HG03064 (cell line): Measurements from ENCODE around the gene OCA2.

Source experiments
- ATAC-seq: cut with Tn5 transposase; IDR thresholded peaks from one replicate; pipeline ENCODE4 v1.9.1; 2021; ENCODE audit warnings: low read depth; ENCODE audit not compliant: unreplicated experiment

Gene OCA2

DNA sequence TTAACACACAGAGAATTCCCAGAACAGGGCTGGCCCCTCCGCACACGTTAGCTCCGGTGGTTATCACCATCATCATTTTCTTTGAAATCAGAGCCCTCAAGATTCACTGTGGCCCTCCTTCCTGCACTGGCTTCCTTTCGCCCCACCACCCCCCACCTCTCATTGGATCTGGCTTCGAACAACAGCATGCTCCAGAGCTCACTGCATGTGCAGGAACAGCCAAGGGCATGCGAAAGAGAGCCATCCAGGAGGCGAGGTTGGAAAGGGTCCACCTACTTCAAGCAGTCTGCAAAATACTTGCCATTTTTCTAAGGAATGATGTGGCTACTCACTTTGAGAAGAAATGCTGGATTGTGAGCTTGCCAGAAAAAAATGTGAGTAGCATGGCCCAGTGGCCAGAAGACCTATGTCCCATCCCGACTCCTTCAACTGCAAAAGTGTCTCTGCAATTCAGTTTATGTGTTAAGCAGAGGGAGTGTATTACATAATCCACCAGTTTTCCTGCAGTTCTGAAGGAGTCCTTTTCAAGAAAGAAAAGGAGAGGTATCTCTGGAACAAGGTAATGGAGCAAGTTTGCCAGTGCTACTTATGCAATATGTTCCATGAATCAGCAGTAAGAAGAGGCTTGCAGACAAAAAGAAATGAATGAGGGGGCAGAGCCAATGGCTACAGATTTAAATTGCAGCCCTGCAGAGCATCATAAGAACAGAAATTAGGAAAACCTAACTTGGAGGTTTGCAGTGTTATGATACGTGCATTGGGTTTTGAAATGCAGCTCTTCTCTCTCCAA is 92.8 kb downstream of the OCA2 start:
- ATAC-seq: no peak

DNA sequence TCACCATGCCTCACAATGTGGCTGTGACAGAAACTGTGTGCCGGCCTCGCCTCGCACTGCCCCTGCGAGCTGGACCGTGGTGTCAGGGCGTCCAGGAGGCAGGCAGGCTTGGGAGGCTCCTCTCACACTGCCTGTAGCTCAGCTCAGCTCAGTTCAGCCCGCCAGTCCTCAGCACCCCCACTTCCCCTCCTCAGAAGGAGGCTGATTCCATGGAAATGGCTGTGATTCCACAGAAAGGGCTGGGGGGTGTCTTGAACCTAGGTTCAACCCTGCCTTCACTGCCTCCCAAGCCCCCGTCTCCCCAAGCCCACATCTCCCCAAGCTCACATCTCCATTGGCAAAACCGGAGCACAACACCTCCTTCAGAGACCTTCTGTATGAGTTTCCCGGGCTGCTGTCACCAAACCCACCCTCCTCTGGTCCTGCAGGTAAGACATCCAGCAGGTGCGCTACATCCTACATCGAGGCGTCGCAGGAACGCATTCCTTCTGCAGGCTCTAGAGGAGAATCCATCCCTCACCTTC is 94.0 kb downstream of the OCA2 start:
- ATAC-seq: no peak

DNA sequence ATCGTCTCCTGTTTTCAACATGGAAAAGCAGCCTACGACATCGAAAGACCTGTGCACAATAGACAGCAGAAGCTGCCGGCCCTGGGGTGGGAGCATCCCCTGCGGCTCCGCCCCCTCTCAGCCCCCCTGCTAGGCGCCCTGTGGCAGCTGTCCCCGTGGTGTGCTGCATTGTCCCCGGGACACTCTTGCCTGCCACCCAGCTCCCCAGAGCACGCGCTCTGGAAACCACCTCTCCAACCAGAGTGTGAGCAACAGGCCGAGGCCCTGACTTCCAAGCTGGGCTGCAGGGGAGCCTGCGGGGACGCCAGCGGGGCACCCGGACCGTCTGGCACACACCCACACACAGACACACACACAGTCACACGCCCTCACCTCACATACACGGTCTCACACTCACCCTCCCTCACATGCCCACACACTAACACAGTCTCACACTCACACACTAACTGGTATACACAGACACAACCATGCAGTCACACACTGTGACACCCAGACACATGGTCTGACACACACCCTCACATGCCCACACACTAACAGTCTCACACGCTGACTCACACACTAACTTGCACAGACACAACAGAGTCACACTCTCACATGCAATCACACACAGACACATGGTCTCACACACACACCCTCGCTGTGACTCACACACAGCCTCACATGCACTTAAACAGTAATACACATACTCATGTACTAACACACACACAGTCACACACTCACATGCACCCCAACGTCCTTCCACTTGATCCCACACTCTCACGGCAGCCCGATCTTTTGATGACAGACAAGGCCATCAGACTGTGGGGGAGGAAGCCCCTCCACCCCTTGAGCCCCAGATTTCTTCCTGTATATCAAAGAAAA is 94.7 kb downstream of the OCA2 start:
- no peak for ATAC-seq

DNA sequence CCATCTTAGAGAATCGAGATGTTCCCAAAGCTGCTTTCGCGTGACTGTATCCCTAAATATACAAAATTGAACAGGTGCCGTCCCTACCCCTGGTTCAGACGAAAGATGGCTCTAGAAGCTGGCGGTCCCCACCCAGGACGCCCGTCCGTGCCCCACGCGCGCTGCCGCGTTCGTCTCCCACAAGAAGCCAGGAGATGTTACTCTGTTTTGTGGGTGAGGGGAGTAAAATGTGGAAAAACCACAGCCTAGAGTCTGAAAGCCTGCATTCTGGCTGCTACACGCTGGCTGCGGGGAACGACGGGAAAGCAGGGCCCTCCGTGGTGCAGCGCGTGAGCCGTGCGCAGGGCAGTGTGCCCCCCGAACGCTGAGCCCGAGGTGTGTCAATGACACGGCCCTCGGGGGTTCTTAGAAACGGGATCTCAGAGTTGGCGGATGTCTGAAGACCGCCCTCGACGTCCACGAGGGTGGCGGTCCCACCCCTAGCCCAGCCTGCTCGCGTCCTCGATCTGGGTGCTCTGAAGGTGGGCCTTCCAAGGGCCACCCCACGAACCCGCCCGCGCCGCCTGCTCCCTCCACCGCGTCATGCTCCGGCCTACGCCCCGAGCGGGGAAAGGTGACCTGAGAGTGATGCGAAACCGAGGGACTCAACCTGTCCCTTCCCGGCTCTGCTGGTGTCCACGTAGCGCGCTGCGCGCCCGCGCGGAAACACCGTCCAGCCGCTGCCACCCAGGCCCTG is 95.6 kb downstream of the OCA2 start:
- ATAC-seq: no peak

DNA sequence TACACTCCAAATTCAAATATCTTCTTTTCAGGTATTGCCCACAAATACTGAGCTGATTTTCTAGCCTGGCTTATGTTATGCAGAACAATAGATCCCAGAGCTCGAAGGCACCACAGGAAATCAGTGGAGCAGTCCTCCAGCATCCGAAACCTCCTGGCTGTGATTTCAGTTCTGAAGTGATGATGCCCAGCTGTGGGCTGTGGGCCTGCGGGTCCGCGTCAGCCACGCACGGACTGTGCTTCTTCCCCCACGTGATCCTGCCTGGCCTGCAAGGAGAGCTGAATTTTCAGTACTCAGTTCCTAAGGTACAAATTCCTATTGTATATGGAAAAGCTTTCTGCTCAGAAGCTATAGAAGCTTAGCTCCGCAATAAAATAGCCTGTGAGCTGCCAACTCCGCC is 96.2 kb downstream of the OCA2 start:
- ATAC-seq: no peak

DNA sequence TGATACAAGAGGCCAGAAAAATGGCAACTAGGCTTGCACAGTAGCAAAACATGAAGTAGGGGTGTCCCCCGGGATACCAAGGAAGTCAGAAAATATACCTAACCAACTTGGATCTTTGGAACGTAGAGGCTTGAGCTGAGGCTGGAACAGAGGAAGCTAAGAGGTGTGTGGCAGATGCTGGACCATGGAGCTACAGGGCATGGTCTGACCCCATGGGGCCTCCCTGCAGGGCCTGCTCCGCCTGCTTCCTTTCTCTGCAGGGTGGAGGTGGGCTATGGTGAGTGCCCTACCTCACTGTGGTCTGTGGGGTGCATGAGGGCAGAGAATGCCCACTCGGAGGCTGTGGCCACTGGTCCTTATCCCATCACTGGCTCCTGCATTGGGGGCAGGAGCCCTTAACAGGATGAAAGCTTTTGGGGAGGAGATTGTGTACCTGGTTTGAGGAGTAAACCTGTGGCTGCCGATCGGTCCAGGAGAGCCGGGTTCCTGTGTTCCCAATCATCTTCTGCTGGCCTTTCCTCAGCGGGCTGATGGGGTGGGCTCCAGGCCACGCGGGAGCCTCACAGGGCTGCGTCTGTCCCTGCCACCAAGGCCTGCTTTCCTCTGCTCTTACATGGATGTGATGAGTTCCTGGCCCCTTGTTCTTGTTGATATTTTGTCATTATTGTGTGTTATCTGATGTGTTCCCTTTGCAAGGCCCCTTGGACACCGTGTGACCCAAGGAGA is 96.8 kb downstream of the OCA2 start:
- ATAC-seq: no peak

DNA sequence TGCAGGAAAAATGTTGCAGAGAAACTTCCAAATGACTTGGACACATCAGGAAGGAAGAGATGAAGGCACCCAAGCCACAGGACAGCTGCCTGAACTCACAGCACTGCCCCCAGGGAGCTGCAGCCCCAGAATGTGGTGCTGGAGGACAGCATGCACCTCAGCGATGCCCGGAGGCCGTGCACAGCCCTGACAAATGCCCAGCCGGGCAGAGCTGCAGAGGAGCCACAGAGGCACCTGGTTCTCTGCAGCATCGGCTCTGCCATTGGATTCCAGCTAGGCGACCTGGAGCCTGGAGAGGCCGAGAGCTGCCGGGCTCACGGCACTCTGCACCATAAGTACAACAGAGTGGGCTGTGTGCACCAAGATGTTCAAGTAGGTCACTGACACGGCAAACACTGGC is 97.5 kb downstream of the OCA2 start:
- ATAC-seq: no peak

DNA sequence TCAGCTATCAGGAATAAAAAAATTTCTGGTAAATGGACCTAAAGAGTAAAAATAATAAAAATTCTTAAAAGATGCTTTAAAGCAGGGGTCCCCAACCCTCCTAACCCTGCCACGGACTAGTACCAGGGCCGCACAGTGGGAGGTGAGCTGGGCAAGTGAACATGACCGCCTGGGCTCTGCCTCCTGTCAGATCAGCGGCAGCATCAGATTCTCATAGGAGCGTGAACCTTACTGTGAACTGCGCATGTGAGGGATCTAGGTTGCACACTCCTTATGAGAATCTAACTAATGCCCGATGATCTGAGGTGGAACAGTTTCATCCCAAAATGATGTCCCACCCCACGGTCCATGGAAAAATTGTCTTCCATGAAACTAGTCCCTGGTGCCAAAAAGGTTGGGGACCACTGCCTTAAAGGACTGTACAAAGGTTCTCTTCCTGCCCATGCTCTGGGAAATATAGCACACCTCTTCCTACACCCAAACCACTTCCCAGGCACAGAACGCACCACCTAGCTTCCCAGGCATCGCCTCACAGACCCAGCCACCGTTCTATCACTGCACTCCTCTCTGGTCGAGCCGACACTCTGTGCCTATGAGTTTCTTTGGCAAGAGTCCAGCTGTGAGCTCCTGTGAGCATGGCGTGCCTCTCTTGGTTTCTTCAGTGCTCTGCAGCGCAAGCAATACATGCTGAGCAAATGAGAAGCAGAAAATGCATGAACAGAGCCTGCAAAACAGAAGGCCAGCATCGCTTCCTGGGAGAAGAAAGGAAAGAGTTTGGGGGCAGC is 104.9 kb downstream of the OCA2 start:
- ATAC-seq: no peak

DNA sequence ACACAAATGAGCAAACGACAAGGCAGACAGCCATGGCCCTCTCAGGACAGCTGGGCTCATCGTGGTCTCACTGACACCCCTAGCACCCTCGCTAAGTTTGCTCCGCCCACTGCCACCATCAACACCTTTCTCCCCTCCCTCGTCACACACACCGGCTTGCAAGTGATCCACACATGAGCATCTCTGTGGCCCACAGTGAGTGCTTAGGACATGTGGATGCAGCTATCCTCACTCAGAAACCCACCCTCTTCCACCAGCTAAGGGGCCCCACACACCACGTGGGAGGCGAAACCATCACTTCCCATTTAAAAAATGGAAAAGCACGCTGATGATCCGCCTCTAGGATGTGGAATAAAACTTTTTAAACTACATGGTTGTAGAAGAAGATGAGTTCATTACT is 105.6 kb downstream of the OCA2 start:
- no peak for ATAC-seq

DNA sequence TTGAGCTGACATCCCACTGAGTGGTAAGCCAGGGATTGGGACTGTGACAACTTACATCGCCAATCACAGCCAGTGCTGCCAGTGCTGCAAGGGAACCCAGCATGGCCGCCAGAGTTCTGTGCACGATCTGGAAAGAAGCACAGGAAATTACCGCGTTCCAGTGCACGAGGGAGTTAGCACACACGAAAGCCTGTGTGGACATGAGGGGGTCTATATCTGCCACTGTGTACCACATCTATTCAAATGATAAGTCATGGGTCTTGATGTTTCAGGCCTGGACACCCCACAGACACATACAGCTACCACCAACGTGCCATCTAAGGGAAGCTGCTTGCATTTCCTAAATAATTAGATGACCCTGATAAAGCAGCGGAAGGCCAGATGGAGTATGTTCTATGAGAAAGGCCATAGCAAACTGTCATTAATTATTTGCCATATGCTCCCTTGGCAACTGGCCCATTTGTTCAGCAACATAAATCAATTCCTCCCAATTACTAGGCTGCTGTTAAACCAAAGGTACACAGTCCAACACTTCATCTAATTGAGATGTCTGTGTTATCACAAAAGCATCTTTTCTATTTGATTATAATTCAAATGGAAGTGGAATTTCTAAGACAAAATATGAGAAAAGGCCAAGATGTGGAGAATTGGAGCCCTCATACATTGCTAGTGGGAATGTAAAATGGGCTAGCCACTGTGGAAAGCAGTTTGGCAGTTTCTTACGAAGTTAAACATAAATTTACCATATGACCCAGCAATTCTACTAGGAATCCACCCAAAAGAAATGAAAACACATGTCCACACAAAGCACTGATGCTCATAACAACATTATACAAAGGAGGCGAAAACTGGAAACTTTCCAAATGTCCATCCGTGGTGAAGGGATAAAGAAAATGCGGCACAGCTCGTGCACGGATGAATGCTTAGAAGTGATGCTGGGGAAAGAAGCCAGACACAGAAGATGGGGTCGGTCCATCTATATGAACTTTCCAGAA is 108.3 kb downstream of the OCA2 start:
- no peak for ATAC-seq

DNA sequence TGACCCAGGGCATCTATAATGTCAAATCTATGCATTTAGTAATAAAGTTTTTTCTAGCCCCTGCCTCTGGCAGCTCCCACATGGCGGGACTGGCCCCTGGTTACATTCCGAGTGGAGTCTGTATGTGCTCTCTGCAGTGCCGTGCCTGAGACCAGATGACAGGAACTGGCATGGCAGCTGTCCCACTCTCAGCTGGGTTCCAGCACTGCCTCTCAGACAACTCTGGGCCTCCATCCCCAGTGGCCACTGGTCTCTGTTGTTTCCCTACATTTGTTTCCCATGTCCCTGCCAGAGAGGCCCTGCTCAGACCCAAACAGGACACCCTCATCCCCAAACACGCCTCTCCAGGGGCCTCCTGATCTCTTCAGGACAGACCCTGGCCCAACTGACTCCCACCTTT is 109.3 kb downstream of the OCA2 start:
- ATAC-seq: no peak

DNA sequence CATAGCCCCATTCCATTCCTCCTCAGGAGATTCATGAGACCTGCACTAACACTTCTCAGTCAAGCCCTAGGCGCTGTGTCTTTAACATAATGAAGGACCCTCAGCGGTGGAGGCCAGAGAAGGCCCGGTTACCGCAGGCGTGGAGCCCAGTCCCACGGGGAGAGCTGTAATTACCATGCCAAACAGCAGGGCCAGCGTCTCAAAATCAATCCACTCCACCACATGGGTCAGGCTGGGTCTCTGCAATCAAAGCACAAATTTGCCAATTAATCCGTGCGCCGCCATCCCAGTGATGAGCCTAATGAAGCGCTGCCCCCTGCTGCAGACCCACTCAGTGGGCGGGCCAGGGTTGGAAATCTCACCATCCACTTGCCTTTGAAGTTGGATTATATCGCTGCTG is 109.7 kb downstream of the OCA2 start:
- ATAC-seq: no peak

DNA sequence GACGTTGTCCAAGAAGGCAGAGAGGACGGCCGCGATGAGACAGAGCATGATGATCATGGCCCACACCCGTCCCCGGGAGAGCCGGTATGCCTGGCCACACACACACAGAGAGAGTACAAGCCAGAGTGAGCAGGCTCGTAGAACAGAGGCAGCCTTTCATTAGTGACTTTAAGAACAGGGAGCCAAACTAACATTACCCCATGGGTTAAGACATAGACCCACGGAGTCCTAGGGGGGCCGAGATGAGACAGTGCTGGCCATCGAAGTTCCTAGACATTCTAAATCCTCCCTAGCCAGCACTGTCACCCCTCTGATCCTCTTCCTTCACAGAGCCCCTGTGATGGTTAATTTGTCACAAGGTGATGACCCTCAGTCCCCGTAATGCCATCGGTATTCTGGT is 114.0 kb downstream of the OCA2 start:
- ATAC-seq: no peak

DNA sequence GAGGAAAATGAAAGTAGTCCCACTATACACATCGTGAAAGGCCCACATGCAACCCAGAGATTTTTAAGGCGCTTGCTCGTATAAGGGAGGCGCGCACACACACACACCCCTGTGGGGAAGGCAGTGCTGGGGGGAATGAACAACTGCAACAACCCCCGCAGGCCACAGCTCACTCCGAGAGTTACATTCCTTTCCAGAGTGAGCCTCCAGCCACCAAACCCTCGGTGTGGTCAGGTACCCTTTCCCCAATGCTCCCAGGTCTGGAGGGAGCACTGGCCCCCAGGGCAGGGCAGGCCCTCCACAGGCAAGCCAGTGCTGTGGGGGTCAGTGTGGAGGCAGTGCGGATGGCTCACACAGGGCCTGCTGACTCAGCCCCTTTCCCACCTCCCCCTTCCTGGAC is 115.6 kb downstream of the OCA2 start:
- no peak for ATAC-seq

DNA sequence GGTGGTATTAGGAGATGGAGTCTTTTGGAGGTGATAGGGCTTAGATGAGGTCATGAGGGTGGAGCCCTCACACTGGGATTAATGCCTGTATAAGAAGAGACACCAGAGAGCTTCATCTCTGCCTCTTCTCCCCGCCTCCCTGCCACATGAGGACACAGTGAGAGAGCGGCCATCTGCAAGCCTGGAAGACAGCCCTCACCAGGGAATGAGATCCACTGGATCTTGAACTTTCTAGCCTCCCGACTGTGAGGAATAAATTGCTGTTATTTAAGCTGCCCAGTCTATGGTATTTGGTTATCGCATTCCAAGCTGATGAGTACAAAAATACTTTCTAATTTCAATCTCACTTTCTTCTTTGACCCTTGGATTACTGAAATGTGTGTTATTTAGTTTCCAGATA is 121.4 kb downstream of the OCA2 start:
- no peak for ATAC-seq

DNA sequence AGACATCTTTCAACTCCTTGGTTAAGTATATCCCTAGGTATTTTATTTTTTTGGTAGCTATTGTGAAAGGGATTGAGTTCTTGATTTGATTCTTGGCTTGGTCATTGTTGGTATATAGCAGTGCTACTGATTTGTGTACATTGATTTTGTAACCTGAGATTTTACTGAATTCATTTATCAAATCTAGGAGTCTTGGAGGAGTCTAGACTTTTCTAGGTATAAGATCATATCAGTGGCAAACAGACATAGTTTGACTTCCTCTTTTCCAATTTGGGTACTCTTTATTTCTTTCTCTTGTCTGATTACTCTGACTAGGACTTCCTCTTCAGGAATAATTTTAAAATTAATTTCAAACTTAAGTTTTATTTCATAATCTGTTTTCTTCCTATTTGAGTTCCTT is 125.2 kb downstream of the OCA2 start:
- ATAC-seq: no peak

DNA sequence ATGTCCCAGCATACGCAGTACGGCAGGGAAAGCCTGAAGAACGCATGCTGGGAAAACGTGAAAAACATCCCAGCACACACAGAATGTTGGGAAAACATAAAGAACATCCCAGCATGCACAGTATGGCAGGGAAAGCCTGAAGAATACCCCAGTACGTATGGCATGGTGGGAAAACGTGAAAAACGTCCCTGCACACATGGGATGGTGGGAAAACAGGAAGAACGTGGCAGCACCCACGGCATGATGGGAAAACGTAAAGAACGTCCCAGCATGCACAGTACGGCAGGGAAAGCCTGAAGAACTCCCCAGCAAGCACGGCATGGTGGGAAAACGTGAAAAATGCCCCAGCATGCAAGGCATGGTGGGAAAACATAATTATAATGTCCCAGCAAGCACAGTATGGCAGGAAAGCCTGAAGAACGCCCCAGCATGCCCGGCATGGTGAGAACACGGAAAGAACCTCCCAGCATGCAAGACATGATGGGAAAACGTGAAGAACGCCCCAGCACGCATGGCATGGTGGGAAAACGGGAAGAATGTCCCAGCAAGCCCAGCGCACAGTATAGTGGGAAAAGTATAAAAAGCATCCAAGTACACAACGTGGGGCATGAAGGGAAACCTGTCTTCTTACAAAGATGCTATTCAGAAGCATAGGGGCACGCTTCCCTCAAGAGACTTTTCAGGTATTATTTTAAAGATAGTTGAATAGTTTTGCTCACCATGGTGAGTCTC is 128.3 kb downstream of the OCA2 start:
- no peak for ATAC-seq

DNA sequence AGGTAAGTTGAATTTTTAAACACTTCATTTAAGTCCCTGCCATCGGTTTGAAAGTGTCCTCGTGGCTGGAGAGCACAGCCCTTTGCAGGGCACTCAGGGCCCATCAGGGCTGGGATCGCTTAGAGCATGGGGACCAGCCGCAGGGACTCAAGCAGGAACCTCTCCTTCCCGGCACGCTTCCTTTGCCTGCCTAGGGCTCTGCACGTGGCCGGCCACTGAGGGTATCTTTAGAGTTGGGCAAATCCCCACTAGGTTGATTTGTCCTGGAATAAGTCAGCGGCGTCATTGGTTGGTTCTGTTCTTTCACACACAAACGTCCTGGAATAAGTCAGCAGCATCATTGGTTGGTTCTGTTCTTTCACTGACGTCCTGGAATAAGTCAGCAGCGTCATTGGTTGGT is 131.6 kb downstream of the OCA2 start:
- no peak for ATAC-seq
